H1 (cell line): Measurements from ENCODE around the gene HTATIP2. TPM values are rescaled to one million over a fixed set of nuclear protein-coding genes. Genes with fewer than 3 reads are reported as not detected.

Experiments used
- CTCF ChIA-PET: fragments of 300-600 bp; sonication (Branson Sonifier 250); formaldehyde crosslinking; loops from one replicate; lab custom pipeline; 2021; ENCODE audit not compliant: partially characterized antibody; lab: Charles Lee
- POLR2A ChIA-PET: fragments of 300-600 bp; sonication (Branson Sonifier 250); formaldehyde crosslinking; loops from one replicate; lab custom pipeline; 2021; ENCODE audit warnings: inconsistent platforms; ENCODE audit not compliant: partially characterized antibody; lab: Charles Lee
- DNase-seq, 2 experiments: peaks; one replicate each; pipeline versions ENCODE4 v3.0.0 to v3.0.0-alpha.2; 2010 to 2022; ENCODE audit warnings: low spot score in 2 of 2, low read depth in 1 of 2, mixed read lengths in 1 of 2
- FAIRE-seq: peaks from 2 replicates; lab custom pipeline; 2011; peaks lifted over from hg19 to GRCh38; lab: Jason Lieb, UNC
- H2AFZ ChIP-seq: 2 replicates; pipeline ENCODE4 v1.8.1; 2012; ENCODE audit warnings: low read length, inconsistent platforms
- H2AK5ac ChIP-seq: 2 replicates; pipeline ENCODE4 v1.6.1; 2013; ENCODE audit warnings: low read depth, low read length
- H2BK120ac ChIP-seq: replicated peaks from 2 replicates; pipeline ENCODE3; 2013; ENCODE audit warnings: low read depth, low read length, inconsistent platforms
- H2BK12ac ChIP-seq: 2 replicates; pipeline ENCODE4 v1.6.1; 2013; ENCODE audit warnings: low read depth, low read length
- H2BK15ac ChIP-seq: 2 replicates; pipeline ENCODE4 v1.6.1; 2013; ENCODE audit warnings: low read length
- H2BK20ac ChIP-seq: 2 replicates; pipeline ENCODE4 v1.6.1; 2013; ENCODE audit warnings: low read length
- H2BK5ac ChIP-seq: 2 replicates; pipeline ENCODE4 v1.6.1; 2013; ENCODE audit warnings: low read depth, low read length
- H3K14ac ChIP-seq: 2 replicates; pipeline ENCODE4 v1.6.1; 2013; ENCODE audit warnings: inconsistent platforms; ENCODE audit not compliant: insufficient read length
- H3K18ac ChIP-seq: 2 replicates; pipeline ENCODE4 v1.6.1; 2013; ENCODE audit warnings: low read length; ENCODE audit errors: extremely low read depth
- H3K23ac ChIP-seq: 2 replicates; pipeline ENCODE4 v1.6.1; 2013; ENCODE audit warnings: inconsistent platforms; ENCODE audit not compliant: insufficient read length
- H3K23me2 ChIP-seq: 2 replicates; pipeline ENCODE4 v1.6.1; 2013; ENCODE audit warnings: low read depth, low read length
- H3K27ac ChIP-seq: 2 replicates; pipeline ENCODE4 v1.6.1; 2011; ENCODE audit warnings: low read depth, low read length, inconsistent platforms
- H3K27me3 ChIP-seq, 4 experiments: replicated peaks in 1 of 4; 1 replicate in 1 of 4; 2 replicates in 3 of 4; pipeline versions ENCODE4 v1.6.1 to v1.8.1; 2011 to 2013; ENCODE audit warnings: low read length in 3 of 4, mild to moderate bottlenecking in 3 of 4, inconsistent platforms in 2 of 4, mixed read lengths in 2 of 4, moderate library complexity in 1 of 4; ENCODE audit not compliant: control insufficient read depth in 3 of 4, insufficient read depth in 3 of 4; ENCODE audit errors: extremely low read depth in 1 of 4
- H3K36me3 ChIP-seq, 4 experiments: 2 replicates each; pipeline versions ENCODE4 v1.6.1 to v1.8.1; 2011 to 2013; ENCODE audit warnings: mild to moderate bottlenecking in 4 of 4, low read length in 3 of 4, moderate library complexity in 2 of 4, control low read depth in 1 of 4, inconsistent platforms in 1 of 4; ENCODE audit not compliant: insufficient read depth in 4 of 4, control insufficient read depth in 2 of 4
- H3K4ac ChIP-seq: replicated peaks from 2 replicates; pipeline ENCODE3; 2013; ENCODE audit warnings: low read length, low read depth, mixed read lengths, inconsistent platforms; ENCODE audit not compliant: insufficient read length
- H3K4me1 ChIP-seq, 4 experiments: replicated peaks in 1 of 4; 1 replicate in 1 of 4; 2 replicates in 3 of 4; pipeline versions ENCODE4 v1.6.1 to v1.8.1; 2011 to 2013; ENCODE audit warnings: low read length in 3 of 4, inconsistent platforms in 2 of 4, mixed read lengths in 1 of 4; ENCODE audit not compliant: insufficient read depth in 4 of 4, control insufficient read depth in 3 of 4
- H3K4me2 ChIP-seq, 2 experiments: 2 replicates each; pipeline versions ENCODE4 v1.6.1 to v1.8.1; 2011 to 2013; ENCODE audit warnings: low read depth in 2 of 2, low read length in 2 of 2, control low read depth in 1 of 2, inconsistent platforms in 1 of 2, mild to moderate bottlenecking in 1 of 2; ENCODE audit not compliant: insufficient read depth in 1 of 2
- H3K4me3 ChIP-seq, 4 experiments: fragments of 200-600, 300-600 bp in 1 of 4; sonication (generic), shearing (Covaris generic), sonication (Bioruptor Twin) in 1 of 4; 2 replicates each; pipeline versions ENCODE4 v1.5.1 to v1.8.1; 2011 to 2016; ENCODE audit warnings: low read length in 4 of 4, low read depth in 3 of 4, control low read depth in 2 of 4, inconsistent platforms in 2 of 4, mild to moderate bottlenecking in 2 of 4, mixed read lengths in 1 of 4, moderate library complexity in 1 of 4; ENCODE audit not compliant: insufficient read depth in 2 of 4; ENCODE audit errors: extremely low read depth in 1 of 4
- H3K56ac ChIP-seq: replicated peaks from 2 replicates; pipeline ENCODE3; 2013; ENCODE audit warnings: low read depth, mild to moderate bottlenecking, mixed read lengths, low read length, inconsistent platforms; ENCODE audit not compliant: insufficient read length
- H3K79me1 ChIP-seq: 2 replicates; pipeline ENCODE4 v1.6.1; 2013; ENCODE audit warnings: low read depth, low read length, control low read depth
- H3K79me2 ChIP-seq, 2 experiments: 2 replicates each; pipeline versions ENCODE4 v1.6.1 to v1.8.1; 2012 to 2013; ENCODE audit warnings: low read length in 2 of 2, mild to moderate bottlenecking in 2 of 2, inconsistent platforms in 1 of 2; ENCODE audit not compliant: insufficient read depth in 2 of 2, control insufficient read depth in 1 of 2
- H3K9ac ChIP-seq, 4 experiments: replicated peaks in 1 of 4; 1 replicate in 1 of 4; 2 replicates in 3 of 4; pipeline versions ENCODE4 v1.6.1 to v1.8.1; 2011 to 2013; ENCODE audit warnings: low read depth in 3 of 4, low read length in 3 of 4, control low read depth in 2 of 4, mild to moderate bottlenecking in 2 of 4, moderate library complexity in 2 of 4, inconsistent platforms in 1 of 4; ENCODE audit errors: extremely low read depth in 1 of 4
- H3K9me3 ChIP-seq, 2 experiments: 2 replicates each; pipeline versions ENCODE4 v1.6.1 to v1.8.1; 2012 to 2013; ENCODE audit warnings: mild to moderate bottlenecking in 2 of 2, moderate library complexity in 2 of 2, control low read depth in 1 of 2, inconsistent platforms in 1 of 2, low read depth in 1 of 2, low read length in 1 of 2, mixed read lengths in 1 of 2; ENCODE audit not compliant: insufficient read depth in 2 of 2
- H4K20me1 ChIP-seq, 2 experiments: replicated peaks in 1 of 2; 2 replicates each; pipeline versions ENCODE3 to v1.8.1; 2011 to 2013; ENCODE audit warnings: inconsistent platforms in 2 of 2, low read length in 2 of 2, mild to moderate bottlenecking in 1 of 2; ENCODE audit not compliant: insufficient read depth in 2 of 2, control insufficient read depth in 1 of 2
- H4K5ac ChIP-seq: 2 replicates; pipeline ENCODE4 v1.6.1; 2013; ENCODE audit warnings: low read length, low read depth, mixed read lengths, inconsistent platforms; ENCODE audit not compliant: insufficient read length
- H4K8ac ChIP-seq: 2 replicates; pipeline ENCODE4 v1.8.0; 2013; ENCODE audit warnings: mild to moderate bottlenecking, moderate library complexity, low read length, inconsistent platforms; ENCODE audit not compliant: insufficient read depth; ENCODE audit errors: extremely low read depth
- H4K91ac ChIP-seq: replicated peaks from 2 replicates; pipeline ENCODE3; 2013; ENCODE audit warnings: low read length, mixed read lengths, inconsistent platforms; ENCODE audit not compliant: insufficient read length
- CEBPB ChIP-seq: IDR thresholded peaks from 2 replicates; pipeline ENCODE4 v1.6.1; 2012; ENCODE audit warnings: low read depth, low read length
- HDAC2 ChIP-seq, 2 experiments: fragments of 300-600 bp in 1 of 2; sonication (generic) in 1 of 2; IDR thresholded peaks; 2 replicates each; pipeline ENCODE4 v1.6.1; 2011 to 2012; ENCODE audit warnings: low read depth in 2 of 2, low read length in 2 of 2, mild to moderate bottlenecking in 2 of 2, moderate library complexity in 2 of 2, borderline replicate concordance in 1 of 2, inconsistent platforms in 1 of 2
- JUN ChIP-seq: IDR thresholded peaks from 2 replicates; pipeline ENCODE4 v1.6.1; 2011; ENCODE audit warnings: low read depth, mild to moderate bottlenecking, improper control_type of control experiment, low read length
- NRF1 ChIP-seq: IDR thresholded peaks from 2 replicates; pipeline ENCODE4 v1.6.1; 2011; ENCODE audit warnings: mild to moderate bottlenecking, low read depth, low read length, improper control_type of control experiment
- POLR2A ChIP-seq, 2 experiments: IDR thresholded peaks; 1 replicate in 1 of 2; 2 replicates in 1 of 2; pipeline ENCODE4 v1.6.1; 2011; ENCODE audit warnings: low read depth in 2 of 2, low read length in 2 of 2, mild to moderate bottlenecking in 2 of 2; ENCODE audit errors: control extremely low read depth in 1 of 2
- RAD21 ChIP-seq, 2 experiments: IDR thresholded peaks in 1 of 2; conservative IDR thresholded peaks in 1 of 2; 2 replicates each; pipeline ENCODE4 v1.6.1; 2011; ENCODE audit warnings: low read depth in 2 of 2, low read length in 2 of 2, improper control_type of control experiment in 1 of 2, inconsistent platforms in 1 of 2, mild to moderate bottlenecking in 1 of 2, moderate library complexity in 1 of 2
- RNF2 ChIP-seq: fragments of 200-900, 300-1000 bp; sonication (generic); IDR thresholded peaks from 2 replicates; pipeline ENCODE4 v1.7.1; 2016; ENCODE audit warnings: borderline replicate concordance, low read depth, mild to moderate bottlenecking, antibody characterized with exemption, low read length; ENCODE audit not compliant: poor library complexity, severe bottlenecking; ENCODE audit errors: missing control alignments
- SAP30 ChIP-seq: fragments of 300-600 bp; sonication (generic); IDR thresholded peaks from 2 replicates; pipeline ENCODE4 v1.7.1; 2012; ENCODE audit warnings: low read length, moderate library complexity, mild to moderate bottlenecking, inconsistent platforms; ENCODE audit not compliant: insufficient read depth, insufficient replicate concordance
- SIN3A ChIP-seq, 2 experiments: IDR thresholded peaks in 1 of 2; conservative IDR thresholded peaks in 1 of 2; 2 replicates each; pipeline ENCODE4 v1.6.1; 2011 to 2012; ENCODE audit warnings: low read length in 2 of 2, improper control_type of control experiment in 1 of 2, low read depth in 1 of 2, mild to moderate bottlenecking in 1 of 2
- TAF7 ChIP-seq: optimal IDR thresholded peaks from 2 replicates; pipeline ENCODE3; 2011; ENCODE audit warnings: low read depth, mild to moderate bottlenecking, inconsistent platforms, low read length, moderate library complexity, borderline replicate concordance
- WGBS, 2 experiments: shearing (Covaris generic) in 1 of 2; methylation state at CpG; one replicate each; pipeline versions ENCODE4 v1.1.6 to v1.1.7; 2013 to 2015; ENCODE audit warnings: low lambda C conversion rate in 2 of 2, mixed read lengths in 2 of 2, inconsistent platforms in 1 of 2, low coverage in 1 of 2, missing lambda C conversion rate in 1 of 2; ENCODE audit not compliant: insufficient replicate concordance in 2 of 2, insufficient coverage in 1 of 2, insufficient read length in 1 of 2; ENCODE audit errors: extremely low coverage in 1 of 2, missing lambda C conversion rate in 1 of 2; 5-methylcytosine and 5-hydroxymethylcytosine counted together
- polyA plus RNA-seq, 7 experiments: library from polyadenylated mRNA; depleted of rRNA in 3 of 7; stranded (reverse) in 5 of 7; unstranded in 2 of 7; fragments of >200 nt in 5 of 7; fragments of 200-250 nt in 2 of 7; gene quantifications; 1 replicate in 5 of 7; 2 replicates in 1 of 7; 4 replicates in 1 of 7; pipeline versions ENCODE4 v1.2.1 to v1.2.3, GENCODE V29; 2011 to 2013; ENCODE audit warnings: missing spikeins in 2 of 7, mixed read lengths in 2 of 7
- total RNA-seq: library from RNA; stranded (reverse); fragmentation: NEBNext Ultra II Directional; extraction: Animal tissue kit (Norgen Biotek cat#: 25700); gene quantifications from 2 replicates; pipeline ENCODE4 v1.2.1, GENCODE V29; 2021
- TF ChIP-seq, protein P1 (sequence below): IDR thresholded peaks from 2 replicates; pipeline ENCODE4 v1.6.1; 2011; ENCODE audit warnings: low read depth, mild to moderate bottlenecking, low read length; ENCODE audit not compliant: insufficient read depth

HTATIP2 gene
- total and polyA plus RNA-seq, 2 of the 8 experiments (the other 6 are each of a cell fraction or from before 2014, with no cell fraction given) = 22.6 to 33.1 TPM

DNA sequence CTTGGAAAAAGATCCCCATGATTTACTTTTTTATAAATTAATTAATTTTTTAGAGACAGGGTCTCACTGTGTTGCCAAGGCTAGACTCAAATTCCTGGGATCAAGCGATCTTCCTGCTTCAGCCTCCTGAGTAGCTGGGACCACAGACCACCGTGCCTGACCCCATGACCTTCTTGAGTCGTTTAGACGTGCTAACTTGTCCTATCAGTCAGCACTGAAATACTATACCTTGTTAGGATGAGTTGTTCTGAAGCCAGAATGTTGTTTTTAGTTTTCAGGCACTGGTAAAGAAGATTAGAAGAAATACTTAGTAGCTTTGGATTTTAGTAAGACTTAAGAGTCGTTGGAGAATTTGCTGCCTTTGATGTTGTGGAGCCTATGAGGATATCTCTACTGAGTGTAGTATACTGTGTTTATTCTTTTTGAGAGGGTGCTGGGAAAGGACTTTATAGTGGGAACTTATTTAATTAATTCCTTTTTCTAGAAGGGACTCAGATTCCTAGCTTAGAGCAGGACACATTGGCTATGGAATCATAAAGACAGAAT lies 8.6 kb downstream of the HTATIP2 start:
- WGBS, 2 experiments = 81% methylated on average over 5 of the region's 5 CpGs; no CpG with 5 or more reads in 1 of the 2 experiments
- no peak overlapping the region for H3K27ac ChIP-seq
- TF ChIP-seq HDAC2 (IDR thresholded peaks at IDR 0.05; ENCODE audit: borderline replicate concordance in 1 of 2, low read depth in 2 of 2, low read length in 2 of 2) = no peak
- no peak for TF ChIP-seq SIN3A (conservative IDR thresholded peaks at IDR 0.05 in 1 of 2, IDR thresholded peaks at IDR 0.05 in 1 of 2; ENCODE audit: low read depth in 1 of 2, low read length in 2 of 2)
- no peak for TF ChIP-seq POLR2A (IDR thresholded peaks at IDR 0.05; ENCODE audit: control extremely low read depth in 1 of 2, low read depth in 2 of 2, low read length in 2 of 2)
- no peak for TF ChIP-seq JUN
- TF ChIP-seq SAP30 = no peak
- no peak for TF ChIP-seq CEBPB
- TF ChIP-seq, protein P1, sequence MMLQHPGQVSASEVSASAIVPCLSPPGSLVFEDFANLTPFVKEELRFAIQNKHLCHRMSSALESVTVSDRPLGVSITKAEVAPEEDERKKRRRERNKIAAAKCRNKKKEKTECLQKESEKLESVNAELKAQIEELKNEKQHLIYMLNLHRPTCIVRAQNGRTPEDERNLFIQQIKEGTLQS = no peak
- no peak for TF ChIP-seq TAF7
- no peak for TF ChIP-seq NRF1
- TF ChIP-seq RNF2 = no peak
- no peak for TF ChIP-seq RAD21 (IDR thresholded peaks at IDR 0.05 in 1 of 2, conservative IDR thresholded peaks at IDR 0.05 in 1 of 2; ENCODE audit: low read depth in 2 of 2, low read length in 2 of 2)

More for the DNA sequence above, 8.6 kb downstream of the HTATIP2 start:
- ChIA-PET POLR2A (no interaction called here), CTCF (interaction anchor here (0.8 to 1.3 kb wide), 4 partner anchors 8 to 244 kb away, joined by 3 to 5 read pairs (median 4); partner anchors contain the start of gene HTATIP2)
- Histone ChIP-seq H3K36me3 (peaks cover 0 to 3% (median 0%) of the 10 kb centered on the region in 4 experiments; a peak in 2 of 8 replicates), H3K79me1 (no peaks in the 10 kb centered on the region), H3K18ac (no peak overlapping the region), H4K8ac (no peak overlapping the region), H3K4ac (no peak overlapping the region), H3K9me3 (no peaks in the 10 kb centered on the region), H3K4me1 (peaks cover 0 to 5% (median 3%) of the 10 kb centered on the region in 4 experiments; a peak in 2 of 7 replicates), H4K20me1 (no peaks in the 10 kb centered on the region), H2BK12ac (no peak overlapping the region), H3K56ac (no peak overlapping the region), H3K23me2 (no peaks in the 10 kb centered on the region), H3K4me2 (no peak overlapping the region), H2AK5ac (no peak overlapping the region), H2AFZ (no peak overlapping the region), H2BK5ac (no peak overlapping the region), H3K79me2 (no peaks in the 10 kb centered on the region), H4K91ac (no peak overlapping the region), H3K4me3 (no peak overlapping the region), H2BK20ac (no peak overlapping the region), H3K14ac (no peak overlapping the region), H3K27me3 (no peaks in the 10 kb centered on the region), H4K5ac (no peak overlapping the region), H3K9ac (no peak overlapping the region), H2BK120ac (no peak overlapping the region), H2BK15ac (no peak overlapping the region), H3K23ac (no peak overlapping the region)
- FAIRE-seq = no peak
- DNase-seq = no peak
